ENCODE measurements around the gene RBCK1. TPM values are rescaled to one million over a fixed set of nuclear protein-coding genes. Genes with fewer than 3 reads are reported as not detected.
A peak's percentile ranks its signal among the peaks of the same experiment; 100 is the strongest.

Gene RBCK1
- total and polyA plus RNA-seq, 8 donors = 89.6 to 104 (median 98.7) TPM

DNA sequence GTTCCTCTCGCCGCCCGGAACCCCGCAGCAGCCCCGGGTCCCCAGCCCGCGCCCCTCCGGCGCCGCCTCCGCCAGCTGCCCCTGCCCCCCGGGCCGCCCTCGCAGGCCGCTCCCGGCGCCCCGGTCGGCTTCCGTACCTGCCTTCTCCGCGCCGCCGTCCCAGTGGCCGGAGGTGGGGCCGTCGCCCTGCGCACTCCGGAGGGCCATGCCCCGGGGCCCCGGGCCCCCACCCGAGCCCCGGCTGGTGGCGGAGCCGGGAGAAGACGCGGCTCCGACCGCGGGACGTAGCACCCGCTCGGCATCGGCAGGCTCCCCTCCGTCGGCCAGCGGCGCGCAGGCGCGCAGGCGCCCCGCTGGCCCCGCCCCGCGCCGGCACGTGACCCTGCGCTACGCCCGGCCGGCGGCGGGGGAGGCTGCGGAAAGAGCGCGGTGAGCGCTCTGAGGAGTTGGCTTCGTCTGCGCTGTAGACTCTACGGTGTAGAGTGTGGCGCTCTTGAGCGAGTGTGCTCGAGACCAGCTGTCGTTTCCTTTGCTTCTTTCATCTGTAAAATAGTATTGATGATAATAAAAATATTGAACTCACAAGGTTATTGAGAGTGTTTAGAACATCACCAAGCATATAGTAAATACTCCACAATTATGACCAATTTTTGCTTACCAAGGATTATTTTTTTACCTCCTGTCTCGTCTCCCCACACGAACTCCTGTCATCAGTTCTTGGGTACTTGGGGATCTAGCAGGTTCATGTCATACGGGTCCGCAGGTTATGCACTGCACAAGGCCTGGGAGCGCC, 54.3 kb downstream of the RBCK1 start, which contains the start of gene TBC1D20:
TBC1D20 (minus strand) TSS at position 335 of the 793 bp plus-strand sequence; CDS start at position 207, 128 bp downstream.
- no peaks in the 10 kb centered on the region for H3K9me3 ChIP-seq
- ATAC-seq = peak; percentile 97
- H3K4me3 ChIP-seq = peak within 1 kb of the TSS; percentile 89
- TF ChIP-seq, protein P1, sequence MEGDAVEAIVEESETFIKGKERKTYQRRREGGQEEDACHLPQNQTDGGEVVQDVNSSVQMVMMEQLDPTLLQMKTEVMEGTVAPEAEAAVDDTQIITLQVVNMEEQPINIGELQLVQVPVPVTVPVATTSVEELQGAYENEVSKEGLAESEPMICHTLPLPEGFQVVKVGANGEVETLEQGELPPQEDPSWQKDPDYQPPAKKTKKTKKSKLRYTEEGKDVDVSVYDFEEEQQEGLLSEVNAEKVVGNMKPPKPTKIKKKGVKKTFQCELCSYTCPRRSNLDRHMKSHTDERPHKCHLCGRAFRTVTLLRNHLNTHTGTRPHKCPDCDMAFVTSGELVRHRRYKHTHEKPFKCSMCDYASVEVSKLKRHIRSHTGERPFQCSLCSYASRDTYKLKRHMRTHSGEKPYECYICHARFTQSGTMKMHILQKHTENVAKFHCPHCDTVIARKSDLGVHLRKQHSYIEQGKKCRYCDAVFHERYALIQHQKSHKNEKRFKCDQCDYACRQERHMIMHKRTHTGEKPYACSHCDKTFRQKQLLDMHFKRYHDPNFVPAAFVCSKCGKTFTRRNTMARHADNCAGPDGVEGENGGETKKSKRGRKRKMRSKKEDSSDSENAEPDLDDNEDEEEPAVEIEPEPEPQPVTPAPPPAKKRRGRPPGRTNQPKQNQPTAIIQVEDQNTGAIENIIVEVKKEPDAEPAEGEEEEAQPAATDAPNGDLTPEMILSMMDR (IDR thresholded peaks at IDR 0.05) = no peak
- H3K27ac ChIP-seq = peak within 1 kb of the TSS; percentile 90 to 92
- peaks cover 19 to 40% of the 10 kb centered on the region in 2 donors for H3K4me1 ChIP-seq
- peak; percentile 86 to 96 (median 92) for DNase-seq
- intact Hi-C loops (cut with DNase I) = no loop called here
- no peaks in the 10 kb centered on the region for H3K36me3 ChIP-seq
- H3K27me3 ChIP-seq = no peaks in the 10 kb centered on the region

DNA sequence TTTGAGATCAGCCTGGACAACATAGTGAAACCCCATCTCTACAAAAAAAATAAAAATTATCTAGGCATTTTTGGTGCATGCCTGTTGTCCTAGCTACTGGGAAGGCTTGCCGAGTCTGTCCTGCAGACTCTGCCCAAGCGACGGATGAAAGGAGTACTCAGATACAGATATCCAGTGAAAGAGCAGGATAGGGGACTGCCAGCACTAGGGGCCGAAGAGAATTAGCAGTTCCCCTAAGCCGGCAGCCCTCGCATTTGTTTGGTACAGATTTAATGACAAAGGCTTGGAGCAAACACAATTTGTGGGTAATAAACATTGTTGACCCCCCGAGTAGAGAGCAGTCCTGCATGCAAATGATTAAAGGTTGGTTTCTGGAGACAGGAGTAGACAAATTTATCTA, 59.7 kb downstream of the RBCK1 start:
- intact Hi-C loops (cut with DNase I) = no loop called here
- Histone ChIP-seq H3K4me1 (no peaks in the 10 kb centered on the region), H3K4me3 (no peak overlapping the region), H3K9me3 (no peaks in the 10 kb centered on the region), H3K36me3 (no peaks in the 10 kb centered on the region), H3K27me3 (no peaks in the 10 kb centered on the region), H3K27ac (no peak overlapping the region)
- DNase-seq = no peak
- no peak for ATAC-seq
- TF ChIP-seq, protein P1 (IDR thresholded peaks at IDR 0.05) = no peak

DNA sequence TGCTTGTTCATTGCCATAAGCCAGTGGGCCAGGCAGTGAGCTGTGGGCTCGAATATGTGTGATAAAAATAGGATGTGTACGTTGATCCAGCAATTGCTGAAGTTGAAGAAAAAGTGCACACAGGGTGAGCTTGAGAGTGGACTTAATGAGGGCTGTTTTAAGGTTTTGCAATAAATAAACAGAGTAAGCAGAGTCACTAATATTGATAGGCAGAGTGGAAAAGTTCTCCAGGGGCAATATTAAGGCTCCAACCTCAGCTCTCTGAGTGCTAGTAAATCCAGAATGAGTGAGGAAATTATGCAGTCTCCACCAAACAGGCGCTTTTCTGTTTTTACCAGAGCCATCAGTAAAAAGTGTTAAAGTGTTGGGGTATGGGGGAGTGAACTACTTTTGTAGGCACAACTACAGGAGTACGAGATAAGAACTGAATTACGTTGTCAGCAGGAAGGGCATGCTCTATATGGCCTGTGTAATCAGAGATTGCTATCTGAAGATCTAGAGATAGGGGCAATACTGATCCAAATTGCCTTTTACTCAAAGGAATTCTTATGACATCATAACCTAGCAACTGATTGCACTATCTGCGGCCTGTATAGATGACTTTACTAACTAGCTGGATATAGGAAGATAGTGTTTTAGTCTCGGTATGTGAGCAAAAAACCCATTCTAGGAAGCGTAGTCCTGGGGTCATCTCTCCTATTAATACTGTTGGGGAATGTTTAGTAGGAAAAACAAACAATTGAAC, 61.8 kb downstream of the RBCK1 start:
- intact Hi-C loops (cut with DNase I) = no loop called here
- Histone ChIP-seq H3K9me3 (no peaks in the 10 kb centered on the region), H3K27me3 (no peaks in the 10 kb centered on the region), H3K27ac (no peak overlapping the region), H3K4me3 (no peak overlapping the region), H3K36me3 (no peaks in the 10 kb centered on the region), H3K4me1 (no peaks in the 10 kb centered on the region)
- ATAC-seq (no peak), DNase-seq (no peak)
- TF ChIP-seq, protein P1 (IDR thresholded peaks at IDR 0.05) = no peak

DNA sequence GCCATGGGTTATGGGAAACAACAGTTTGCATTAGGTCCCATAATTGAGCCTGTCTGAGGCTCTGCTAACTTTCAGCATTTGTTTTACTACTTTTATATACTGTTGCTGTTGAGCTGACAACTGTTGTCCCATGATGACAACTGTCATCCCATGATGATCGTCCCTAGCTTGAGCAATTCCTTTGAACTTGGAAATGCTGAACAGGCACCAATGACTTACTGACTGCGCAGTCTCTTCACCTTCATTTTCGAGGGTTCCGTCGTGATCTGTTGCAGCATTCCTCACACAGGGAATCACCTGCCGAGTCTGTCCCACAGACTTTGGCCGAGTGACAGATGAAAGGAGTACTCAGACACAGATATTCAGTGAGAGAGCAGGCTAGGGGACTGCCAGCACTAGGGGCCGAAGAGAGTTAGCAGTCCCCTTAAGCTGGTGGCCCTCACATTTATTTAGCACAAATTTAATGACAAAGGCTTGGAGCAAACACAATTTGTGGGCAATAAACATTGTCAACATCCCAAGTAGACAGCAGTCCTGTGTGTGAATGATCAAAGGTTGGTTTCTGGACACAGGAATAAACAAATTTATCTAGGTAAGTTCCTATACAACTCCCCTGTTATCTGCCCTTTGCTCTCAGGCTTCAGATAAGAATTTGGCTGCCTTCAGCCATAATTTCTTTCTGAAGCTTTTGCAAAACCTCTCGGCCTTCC, 64.2 kb downstream of the RBCK1 start:
- intact Hi-C loops (cut with DNase I) = no loop called here
- Histone ChIP-seq H3K4me1 (no peaks in the 10 kb centered on the region), H3K4me3 (no peak overlapping the region), H3K9me3 (no peaks in the 10 kb centered on the region), H3K27ac (no peak overlapping the region), H3K36me3 (peaks cover 0 to 6% of the 10 kb centered on the region in 2 donors), H3K27me3 (no peaks in the 10 kb centered on the region)
- DNase-seq = no peak
- ATAC-seq = no peak
- TF ChIP-seq, protein P1 (IDR thresholded peaks at IDR 0.05) = no peak

All from left lung (tissue), 10 donors.